ENCODE measurements around the gene PSMG1.

- TF ChIP-seq ZFX (IDR thresholded peaks at IDR 0.05; ENCODE audit: borderline replicate concordance) (no peak), CTCF (IDR thresholded peaks at IDR 0.05) (no peak)
These were observed 7.0 kb downstream of the PSMG1 start for GRCh38 chr21:39176271-39176709.

Measured in 22Rv1 (cell line).